PC-9 (cell line): ENCODE measurements around the gene TCF12.

Experiments used
- EZH2 ChIP-seq: fragments of 200-600 bp; sonication (generic); IDR thresholded peaks from 2 replicates; pipeline ENCODE4 v1.8.0; 2017; ENCODE audit warnings: antibody characterized with exemption, low read depth
- TF ChIP-seq, protein P1 (sequence below): fragments of 200-600 bp; sonication (generic); conservative IDR thresholded peaks from 2 replicates; pipeline ENCODE4 v1.6.1; 2017; ENCODE audit warnings: mixed run types, antibody characterized with exemption, mild to moderate bottlenecking, moderate library complexity

DNA sequence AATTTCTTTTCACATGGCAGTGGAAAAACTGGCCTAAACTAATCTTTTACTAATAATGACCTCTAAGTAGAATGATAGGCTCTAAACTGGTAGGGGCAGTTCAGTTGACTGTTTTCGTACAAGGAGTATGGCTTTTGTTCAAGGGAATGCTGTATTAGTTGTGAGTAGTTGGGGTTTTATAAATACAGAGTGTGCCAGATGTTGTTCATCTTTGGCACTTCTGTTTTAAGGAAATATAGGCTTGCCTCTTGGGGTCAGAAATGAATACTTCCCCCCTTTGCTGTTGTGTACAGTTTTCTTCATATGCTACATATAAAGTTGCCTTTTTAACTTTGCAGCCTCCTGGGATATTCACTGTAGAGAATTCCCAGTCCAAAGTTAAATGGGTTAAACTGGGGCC is 276.9 kb downstream of the TCF12 start:
- TF ChIP-seq, protein P1, sequence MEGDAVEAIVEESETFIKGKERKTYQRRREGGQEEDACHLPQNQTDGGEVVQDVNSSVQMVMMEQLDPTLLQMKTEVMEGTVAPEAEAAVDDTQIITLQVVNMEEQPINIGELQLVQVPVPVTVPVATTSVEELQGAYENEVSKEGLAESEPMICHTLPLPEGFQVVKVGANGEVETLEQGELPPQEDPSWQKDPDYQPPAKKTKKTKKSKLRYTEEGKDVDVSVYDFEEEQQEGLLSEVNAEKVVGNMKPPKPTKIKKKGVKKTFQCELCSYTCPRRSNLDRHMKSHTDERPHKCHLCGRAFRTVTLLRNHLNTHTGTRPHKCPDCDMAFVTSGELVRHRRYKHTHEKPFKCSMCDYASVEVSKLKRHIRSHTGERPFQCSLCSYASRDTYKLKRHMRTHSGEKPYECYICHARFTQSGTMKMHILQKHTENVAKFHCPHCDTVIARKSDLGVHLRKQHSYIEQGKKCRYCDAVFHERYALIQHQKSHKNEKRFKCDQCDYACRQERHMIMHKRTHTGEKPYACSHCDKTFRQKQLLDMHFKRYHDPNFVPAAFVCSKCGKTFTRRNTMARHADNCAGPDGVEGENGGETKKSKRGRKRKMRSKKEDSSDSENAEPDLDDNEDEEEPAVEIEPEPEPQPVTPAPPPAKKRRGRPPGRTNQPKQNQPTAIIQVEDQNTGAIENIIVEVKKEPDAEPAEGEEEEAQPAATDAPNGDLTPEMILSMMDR, result no peak
- TF ChIP-seq EZH2, result no peak
